Dermis microvascular lymphatic vessel endothelial cell (primary cell): ENCODE data around the gene NGF. TPM values are rescaled to one million over a fixed set of nuclear protein-coding genes. Genes with fewer than 3 reads are reported as not detected.

Source experiments
- DNase-seq, 2 donors: peaks; one replicate each; pipeline versions ENCODE4 v3.0.0 to v3.0.0-alpha.2; 2010; ENCODE audit warnings: low read depth in 2 of 2
- total RNA-seq: library from RNA; depleted of rRNA; stranded (reverse); fragments of >200 nt; gene quantifications from 2 replicates; pipeline ENCODE4 v1.2.1, GENCODE V29; 2014

The NGF gene
- total RNA-seq, 1 donor from 2014 or later: 0.26 TPM

DNA sequence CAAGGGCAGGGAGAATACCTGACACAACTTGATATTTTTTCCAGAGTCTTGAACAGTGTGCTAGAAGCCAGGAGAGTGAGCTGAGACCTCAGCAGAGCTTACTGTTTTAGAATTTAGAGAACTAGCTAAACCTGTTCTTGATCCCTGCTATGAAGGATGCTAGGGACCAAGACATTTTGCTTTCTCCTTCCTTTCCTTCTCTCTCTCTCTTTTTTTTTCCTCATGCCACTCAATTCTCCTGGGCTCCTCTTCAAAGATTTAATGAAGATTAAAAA is 99.0 kb downstream of the NGF start:
- DNase-seq: no peak

DNA sequence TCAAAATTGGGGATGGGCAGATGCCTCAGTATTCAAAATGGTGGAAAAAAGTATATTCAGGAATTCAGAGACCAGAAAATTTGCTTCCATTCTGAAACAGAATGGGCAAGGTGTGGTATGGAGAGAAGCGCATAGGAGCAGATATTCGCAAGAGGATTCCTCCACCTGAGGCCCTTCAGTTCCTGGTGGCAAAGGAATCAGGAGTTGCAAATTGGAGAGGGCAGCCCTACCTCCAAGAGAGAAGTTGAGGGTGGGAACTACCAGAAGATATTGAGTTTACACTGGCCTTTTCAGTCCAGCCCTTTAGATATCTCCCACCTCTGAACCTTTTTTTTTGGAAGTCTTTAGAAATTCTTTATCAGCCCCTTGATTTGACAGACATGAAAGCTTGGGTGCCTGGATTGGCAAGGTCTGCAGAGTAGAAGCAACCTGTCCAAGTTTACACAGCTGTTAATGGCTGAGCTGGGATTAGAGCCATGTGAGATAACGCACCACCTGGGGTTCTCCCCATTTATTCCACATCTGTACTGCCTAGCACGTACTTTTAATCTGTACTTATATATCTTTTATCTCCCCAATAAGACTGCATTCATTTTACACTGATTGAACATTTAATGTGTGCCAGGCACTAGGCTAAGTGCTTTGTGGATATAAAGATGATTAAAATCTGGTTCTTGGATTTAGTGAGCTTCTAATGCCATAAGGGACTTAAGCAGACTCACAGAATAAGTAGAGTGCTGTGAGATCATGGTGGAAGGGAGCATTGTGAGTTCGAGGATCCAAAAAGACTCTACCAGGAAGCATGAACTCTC is 99.5 kb downstream of the NGF start:
- DNase-seq: no peak

DNA sequence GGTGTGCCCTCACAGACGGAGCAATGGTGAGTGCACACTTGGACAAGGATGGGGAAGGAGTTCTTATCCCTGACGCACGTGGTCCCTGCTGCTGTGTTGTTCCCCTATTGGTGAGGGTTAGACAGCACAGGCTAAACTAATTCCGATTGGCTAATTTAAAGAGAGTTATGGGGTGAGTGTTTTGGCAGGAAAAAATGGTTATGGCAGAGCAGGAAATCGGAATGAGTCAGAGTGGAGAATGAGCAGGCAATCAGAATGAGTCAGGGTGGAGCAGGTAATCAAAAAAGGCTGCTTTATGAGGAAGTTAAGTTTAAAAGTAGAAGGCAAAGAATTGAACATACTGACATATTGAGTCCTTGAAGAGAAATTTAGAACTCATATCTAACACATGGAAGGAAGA is 100.5 kb downstream of the NGF start:
- no peak for DNase-seq

DNA sequence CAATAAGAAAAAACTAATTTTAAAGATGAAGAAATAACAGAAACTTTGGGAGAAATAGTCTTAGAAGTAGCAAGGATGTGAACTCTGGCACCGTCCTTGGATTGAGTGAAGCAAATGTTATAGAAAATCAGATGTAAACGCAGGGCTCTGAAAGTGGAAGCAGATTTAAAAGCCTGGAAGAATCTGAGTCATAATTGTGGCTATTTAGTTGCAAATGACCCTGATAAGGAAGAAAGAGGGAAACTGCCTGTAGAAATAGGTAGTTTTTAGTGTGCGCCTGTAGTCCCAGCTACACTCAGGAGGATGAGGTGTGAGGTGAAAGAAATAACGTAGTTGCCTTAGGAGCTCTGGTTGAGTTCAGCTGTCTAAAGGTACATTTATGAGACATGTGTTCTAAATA is 101.0 kb downstream of the NGF start:
- DNase-seq: no peak

Other genes with a start within 250 kb of the NGF start
- gene TSPAN2, start 248.7 kb downstream of the NGF start, total RNA-seq: 1.3 and 5.9 TPM in 2 replicates